IPS DF 4.7 (cell line): Measurements from ENCODE around the gene KCTD6.

ENCODE experiments used
- DNase-seq: peaks from one replicate; pipeline ENCODE4 v3.0.0-alpha.2; 2013; ENCODE audit warnings: low spot score; ENCODE audit errors: extremely low read depth

Gene KCTD6

GRCh38 chr3:58485801-58486435 lies 6.0 kb upstream of the KCTD6 start:
- no peak for DNase-seq

GRCh38 chr3:58487140-58487886 lies 4.6 kb upstream of the KCTD6 start:
- no peak for DNase-seq

DNA sequence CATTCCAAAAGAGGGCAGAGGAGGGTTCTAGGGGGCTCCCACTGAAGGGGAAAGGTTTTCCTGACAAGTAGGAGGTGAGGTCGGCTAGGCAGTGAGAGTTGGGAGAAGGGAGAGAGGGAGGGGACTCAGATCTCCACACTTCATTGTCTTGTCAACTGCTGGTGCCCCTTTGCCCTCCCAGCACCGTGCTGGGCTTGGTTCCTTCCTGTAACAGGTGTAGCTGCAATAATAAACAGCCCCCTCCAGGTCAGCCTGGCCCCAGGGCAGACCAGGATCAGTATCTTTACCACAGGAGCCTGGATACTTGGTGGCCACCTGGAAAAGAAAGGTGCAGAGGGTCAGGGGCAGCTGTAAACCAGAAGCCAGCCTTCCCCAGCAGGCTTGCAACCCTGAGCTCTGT lies 2.9 kb upstream of the KCTD6 start:
- no peak for DNase-seq

DNA sequence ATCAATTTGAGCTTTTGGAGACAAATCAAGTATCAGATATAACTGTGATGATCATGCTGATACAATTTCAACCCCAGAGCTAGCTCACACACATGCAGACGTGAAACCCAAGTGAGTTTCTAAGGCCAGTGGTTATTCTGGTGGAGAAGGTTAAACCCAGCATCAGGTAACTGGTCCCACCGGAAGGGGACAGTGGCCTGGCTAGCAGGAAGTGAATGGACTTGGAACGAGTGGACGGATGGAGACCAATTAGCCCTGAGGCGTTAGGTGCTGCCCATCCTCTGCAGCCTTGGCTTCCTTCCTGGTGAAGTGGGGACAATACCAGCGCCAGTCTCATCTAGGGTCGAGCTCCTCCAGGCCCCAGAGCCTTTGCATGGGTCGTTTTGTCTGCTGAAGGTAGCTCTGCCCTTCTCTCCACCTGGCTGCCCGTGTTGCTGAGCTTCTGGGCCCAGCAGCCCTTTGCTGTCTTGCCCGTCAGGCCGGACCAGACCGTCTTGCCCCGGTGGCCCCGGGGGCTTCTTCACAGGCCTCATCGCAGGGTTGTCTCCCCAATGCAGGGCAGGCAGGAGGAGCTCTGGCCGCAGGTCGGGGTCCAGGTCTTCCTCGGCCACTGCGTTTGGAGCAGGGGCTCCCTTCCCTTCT lies 915 bp upstream of the KCTD6 start:
- no peak for DNase-seq

- DNase-seq: no peak
Measured at GRCh38 chr3:58492494-58492905, 604 bp downstream of the KCTD6 start.

- no peak for DNase-seq
Measured at GRCh38 chr3:58494107-58494506, 2.2 kb downstream of the KCTD6 start.

DNA sequence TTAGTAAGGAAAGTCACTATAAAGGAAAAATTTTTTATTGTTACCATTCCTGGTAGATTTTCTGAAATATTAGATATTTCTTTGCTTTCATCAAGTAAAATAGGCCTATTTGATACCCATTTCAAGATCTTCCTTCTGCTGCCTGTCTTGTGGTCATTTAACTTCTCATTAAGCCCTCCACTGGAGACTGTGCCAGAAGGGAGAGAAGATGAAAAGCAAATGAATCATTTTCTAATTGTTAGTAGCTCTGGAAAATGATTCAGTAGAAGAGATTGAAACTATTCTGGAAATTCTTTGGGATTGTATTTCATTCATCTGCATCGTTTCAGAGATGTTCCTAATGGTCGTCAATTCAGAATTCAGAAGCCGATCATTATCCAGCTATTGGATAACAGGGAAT lies 3.2 kb downstream of the KCTD6 start:
- no peak for DNase-seq

DNA sequence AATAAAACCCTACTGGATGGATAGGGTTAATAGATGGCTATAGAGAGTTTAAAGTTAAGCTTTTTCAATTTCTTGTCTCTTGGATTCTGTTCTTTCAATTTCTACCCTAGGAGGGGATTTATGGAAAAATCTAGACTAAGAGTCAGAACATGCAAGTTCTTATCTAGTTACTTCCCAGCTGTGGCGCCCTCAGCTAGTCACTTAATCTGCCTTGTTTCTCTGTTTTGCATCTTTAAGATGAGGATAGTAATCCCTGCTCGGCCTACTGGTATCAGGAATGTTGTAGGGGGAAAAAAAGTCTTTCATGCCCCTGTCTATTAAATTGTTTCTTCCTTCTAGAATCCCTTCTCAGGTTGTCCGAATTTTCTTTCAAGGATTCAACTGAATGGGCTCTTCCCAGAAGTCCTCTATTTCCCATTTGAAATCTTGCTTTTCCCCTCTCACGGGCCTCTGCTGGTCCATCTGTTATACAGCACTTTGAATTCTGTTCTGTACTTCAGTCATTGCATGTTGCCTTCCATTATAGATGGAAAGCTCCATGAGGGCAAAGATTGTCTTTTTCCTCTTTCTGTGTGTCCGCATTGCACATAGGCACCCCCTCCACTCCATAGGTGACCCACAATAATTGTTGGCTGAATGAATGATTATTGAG lies 4.4 kb downstream of the KCTD6 start:
- DNase-seq: no peak

DNA sequence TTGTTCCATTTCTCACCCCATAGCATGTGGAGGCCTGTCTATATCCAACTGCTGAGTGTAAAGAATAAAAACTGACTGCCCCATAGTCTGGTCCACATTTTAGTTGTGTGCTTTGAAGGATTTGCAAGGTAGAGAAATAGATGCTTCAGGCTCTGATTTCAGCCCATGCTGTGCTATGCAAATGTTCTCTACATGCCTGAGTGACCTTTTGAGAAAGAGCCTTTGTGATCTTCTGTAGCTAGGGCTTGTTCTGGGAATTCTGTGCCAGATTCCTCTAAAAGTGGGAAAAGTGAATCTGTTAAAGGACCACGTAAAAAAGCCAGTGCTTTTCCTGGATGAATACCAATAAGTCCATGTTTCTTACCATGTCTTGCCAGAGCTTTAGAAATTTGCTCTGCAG lies 5.2 kb downstream of the KCTD6 start:
- no peak for DNase-seq

DNA sequence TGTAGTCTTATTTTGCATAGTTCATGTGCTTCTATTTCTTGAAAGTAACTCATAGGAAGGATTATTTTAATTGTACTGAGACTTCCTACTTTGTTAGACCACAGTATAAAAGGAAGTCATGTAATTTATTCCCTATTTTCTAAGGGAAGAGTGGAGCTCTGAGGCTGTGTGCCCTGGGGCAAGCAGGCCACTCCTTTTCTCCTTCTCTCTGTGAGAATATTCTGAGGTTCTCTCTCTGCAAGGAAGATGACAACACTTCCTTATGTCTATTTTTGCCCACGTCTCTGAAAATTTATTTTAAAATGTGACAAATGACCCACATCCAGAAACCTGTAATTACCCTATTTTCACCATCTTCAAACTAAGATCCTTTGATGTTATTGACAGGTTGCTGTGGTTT lies 11.0 kb downstream of the KCTD6 start:
- no peak for DNase-seq

- DNase-seq: no peak
Measured at GRCh38 chr3:58507356-58508078, 15.6 kb downstream of the KCTD6 start.

DNA sequence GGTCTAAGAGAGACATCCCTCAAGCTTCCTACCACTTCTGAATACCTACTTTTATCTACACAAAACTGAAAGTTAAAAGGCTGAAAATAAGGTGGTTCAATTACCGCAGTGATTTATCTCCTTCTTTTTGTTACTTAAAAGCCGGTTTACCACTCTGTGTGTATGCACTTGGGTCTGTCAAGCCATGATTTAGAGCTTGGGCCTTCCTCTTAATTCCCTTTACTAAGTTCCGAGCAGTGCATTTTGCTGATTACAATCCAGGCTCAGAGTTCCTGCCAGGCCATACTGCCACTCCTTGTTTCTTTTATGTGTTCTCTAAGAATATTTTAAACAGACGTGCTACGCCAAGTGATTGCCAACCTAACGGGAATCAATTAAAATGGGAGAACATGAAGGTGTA lies 16.5 kb downstream of the KCTD6 start:
- DNase-seq: no peak

- no peak for DNase-seq
Measured at GRCh38 chr3:58514405-58514804, 22.5 kb downstream of the KCTD6 start.

DNA sequence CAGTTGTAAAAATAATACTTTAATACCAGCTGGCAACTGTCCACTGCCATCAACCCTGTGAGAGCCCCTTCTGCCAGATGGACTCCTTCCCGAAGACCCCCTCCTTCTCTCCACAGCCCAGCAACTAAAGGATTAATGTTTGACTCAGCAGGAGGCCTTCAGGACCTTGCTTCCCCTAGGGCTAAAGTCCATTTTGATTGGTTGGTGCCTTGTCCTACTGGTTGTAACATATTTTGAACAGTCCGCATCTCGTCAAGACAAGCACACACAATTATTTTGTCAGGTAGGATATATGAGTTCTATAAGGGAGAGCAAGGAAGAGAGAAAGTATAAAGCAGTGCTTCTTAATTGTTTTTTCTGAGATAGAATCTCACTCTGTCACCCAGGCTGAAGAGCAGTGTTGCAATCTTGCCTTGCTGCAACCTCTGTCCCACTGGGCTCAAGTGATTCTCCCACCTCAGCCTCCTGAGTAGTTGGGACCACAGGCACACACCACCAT lies 26.4 kb downstream of the KCTD6 start:
- DNase-seq: no peak

GRCh38 chr3:58519668-58520402 lies 27.9 kb downstream of the KCTD6 start:
- DNase-seq: no peak

DNA sequence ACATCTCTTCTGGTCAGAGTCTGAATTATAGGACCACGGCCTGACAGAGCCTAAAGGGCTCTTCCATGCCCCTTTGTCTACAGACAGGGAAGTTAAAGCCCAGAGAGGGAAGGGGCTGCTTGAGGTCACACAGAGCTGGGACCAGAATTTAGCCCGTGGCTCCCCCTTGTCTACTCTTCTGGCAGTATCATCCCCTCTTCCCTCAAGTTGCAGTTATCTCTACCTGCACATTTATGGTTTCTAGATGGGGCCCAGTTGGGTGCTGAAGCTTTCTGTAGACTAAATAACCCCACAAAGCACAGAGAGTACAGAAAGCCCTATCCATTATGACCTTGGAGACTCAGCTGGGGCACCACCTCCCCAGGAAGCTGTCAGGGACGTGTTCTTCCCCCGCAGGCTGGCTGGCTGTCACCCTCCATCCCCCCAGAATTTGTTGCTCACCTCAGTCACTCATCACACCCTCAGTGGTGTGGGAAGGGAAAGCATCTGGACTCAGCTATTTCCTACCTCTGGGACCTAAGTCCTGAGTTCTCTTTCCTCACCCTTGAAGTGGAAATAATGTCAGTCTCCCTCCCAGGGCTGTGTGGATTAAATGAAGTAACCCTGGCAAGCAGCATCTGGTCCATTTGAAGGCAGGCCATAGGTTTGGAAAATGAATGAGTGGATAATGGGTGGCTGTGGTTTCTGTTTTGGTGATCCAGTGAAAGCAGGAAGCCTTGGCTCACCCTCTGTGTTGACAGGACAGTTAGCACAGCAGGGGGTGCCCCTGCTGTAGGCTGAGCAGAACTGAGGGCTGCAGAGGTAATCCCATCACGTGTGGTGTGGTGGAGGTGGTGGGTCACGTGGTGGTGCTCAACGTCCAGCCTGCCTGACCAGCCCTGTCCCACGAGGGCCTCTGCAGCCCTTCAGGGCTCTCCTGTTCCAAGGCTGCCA lies 28.8 kb downstream of the KCTD6 start:
- no peak for DNase-seq

DNA sequence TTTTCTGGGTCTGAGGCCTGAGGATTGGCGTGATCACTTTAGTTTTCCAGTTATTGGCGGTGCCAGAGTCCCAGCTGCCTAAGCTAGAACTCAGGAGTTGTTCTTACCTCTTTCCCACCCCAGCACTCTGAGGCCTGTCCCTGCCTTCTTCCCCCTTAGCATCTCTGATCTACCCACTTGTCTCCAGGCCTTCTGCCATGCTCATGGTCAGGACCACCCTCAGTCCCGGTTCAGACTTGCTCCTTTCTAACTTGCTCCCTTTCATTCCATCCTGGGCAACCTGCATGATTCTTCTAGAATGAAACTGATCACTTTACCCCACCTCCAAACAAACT lies 29.4 kb downstream of the KCTD6 start:
- DNase-seq: no peak

DNA sequence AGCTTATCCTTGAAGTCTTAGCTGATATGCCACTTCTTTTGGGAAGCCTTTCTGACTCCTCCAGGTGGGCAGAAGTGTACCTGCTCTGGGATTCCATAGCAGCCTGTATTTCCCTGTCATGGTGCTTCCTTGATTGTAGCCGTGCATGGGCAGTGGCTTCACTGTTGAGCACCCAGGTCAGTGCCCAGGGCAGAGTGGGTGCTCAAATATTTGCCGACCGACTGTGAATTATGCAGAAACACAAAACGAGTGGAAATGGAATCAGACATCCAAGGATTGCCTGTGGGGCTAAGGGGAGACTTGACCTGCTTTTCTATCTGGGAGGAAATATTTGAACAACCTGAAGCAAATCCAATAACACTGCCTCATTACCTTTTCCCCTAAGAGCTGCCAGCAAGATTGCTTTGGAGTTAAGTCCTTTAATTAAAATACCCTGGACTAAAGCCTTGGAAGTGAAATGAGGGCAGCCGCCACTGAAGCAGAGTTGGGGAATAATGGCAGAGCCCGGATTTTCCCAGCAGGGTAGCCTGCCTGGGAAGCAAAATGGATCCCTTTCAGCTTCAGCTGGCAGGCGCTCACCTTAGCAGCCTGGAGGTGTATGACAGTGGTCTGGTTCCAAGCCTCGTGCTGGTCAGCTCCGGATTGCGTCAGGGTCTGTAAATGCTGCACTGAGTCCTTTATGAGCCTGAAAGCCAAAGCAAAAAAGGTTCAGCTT lies 30.2 kb downstream of the KCTD6 start:
- DNase-seq: no peak

DNA sequence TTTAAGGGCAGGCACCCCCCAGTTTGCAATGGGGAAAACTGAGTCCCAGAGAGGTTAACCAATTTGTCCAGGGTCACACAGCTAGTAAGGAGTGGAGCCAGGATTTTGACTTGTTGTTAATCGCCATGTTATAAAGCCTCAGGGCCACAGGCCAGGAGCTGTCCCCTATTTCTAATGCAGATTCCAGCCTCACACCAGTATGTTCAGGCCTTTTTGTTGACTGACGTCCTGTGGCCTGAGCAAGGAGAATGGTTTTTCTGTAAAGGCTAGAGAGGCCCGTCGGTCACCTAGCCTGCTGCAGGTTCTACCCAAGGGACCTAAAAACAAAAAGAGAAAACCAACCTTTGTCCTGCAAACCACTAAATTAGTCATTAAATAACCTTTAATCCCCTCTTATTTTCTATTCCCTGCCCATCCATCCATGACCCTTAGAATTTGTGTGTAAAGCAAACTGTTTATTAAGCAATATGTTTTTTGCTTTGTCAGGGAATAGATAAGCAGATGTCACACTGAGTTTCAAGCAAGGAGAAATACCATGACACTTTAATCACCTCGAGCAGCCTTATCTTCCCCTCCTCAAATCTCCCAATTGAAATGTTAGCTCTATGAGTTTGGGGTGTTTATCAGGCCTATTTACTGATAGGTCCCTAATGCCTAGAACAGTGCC lies 31.0 kb downstream of the KCTD6 start:
- DNase-seq: no peak
